Activated T-helper 1 cell treated with anti-CD3 and anti-CD28 coated beads, Interleukin-2, amount 50 U/mL, for 16 hours (primary cell): ENCODE results near the gene PPM1J.

Experiments
- DNase-seq, 2 donors: peaks; one replicate each; pipeline ENCODE4 v3.0.0-alpha.2; 2020; ENCODE audit warnings: low read depth in 1 of 2, low spot score in 1 of 2

The PPM1J gene

GRCh38 chr1:112688781-112689193 is 26.3 kb downstream of the PPM1J start:
- DNase-seq, result no peak

- no peak for DNase-seq
These were observed 27.2 kb downstream of the PPM1J start for GRCh38 chr1:112687785-112688496.

DNA sequence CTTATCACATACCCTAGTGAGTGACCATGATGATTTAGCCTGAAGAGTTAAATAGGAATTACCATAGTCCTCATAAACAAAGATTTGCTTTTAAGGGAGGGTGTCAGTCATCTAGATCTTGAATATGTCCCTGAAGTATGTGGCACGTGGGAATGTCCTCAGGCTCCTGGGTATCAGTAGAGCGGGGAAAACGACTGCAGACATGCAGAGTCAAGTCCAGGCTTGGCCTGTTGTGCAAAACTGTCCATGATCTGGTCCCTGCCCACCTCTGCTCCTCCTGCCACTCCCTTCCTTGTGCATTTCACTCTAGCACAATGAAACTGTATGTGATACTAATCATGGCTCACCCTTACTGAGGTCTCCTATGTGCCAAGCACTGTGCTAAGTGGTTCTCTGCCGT is 27.8 kb downstream of the PPM1J start:
- no peak for DNase-seq

GRCh38 chr1:112686835-112687234 is 28.3 kb downstream of the PPM1J start:
- DNase-seq, result no peak

DNA sequence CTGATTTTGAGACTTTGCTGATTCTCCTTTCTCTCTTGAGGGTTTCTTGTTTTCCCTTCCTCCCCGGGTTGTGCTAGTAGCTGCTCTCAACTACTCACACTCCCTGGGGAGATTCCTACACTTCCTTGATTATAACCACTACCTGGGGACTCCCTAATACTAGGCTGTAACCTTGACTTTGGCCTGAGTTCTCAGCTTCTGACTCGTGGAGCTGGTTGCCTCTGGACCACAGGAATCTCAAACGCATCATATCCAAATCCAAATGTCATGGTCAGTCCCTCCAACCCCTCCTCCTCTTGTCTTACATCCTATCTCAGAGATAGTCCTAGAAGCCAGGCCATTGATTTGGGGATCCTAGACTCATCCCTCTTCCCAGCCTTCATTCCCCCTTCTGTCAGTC is 28.7 kb downstream of the PPM1J start:
- DNase-seq, result no peak

GRCh38 chr1:112685913-112686312 is 29.2 kb downstream of the PPM1J start:
- DNase-seq, result no peak

GRCh38 chr1:112678605-112679004 is 36.5 kb downstream of the PPM1J start:
- DNase-seq, result no peak

GRCh38 chr1:112677501-112677900 is 37.6 kb downstream of the PPM1J start:
- DNase-seq, result no peak

DNA sequence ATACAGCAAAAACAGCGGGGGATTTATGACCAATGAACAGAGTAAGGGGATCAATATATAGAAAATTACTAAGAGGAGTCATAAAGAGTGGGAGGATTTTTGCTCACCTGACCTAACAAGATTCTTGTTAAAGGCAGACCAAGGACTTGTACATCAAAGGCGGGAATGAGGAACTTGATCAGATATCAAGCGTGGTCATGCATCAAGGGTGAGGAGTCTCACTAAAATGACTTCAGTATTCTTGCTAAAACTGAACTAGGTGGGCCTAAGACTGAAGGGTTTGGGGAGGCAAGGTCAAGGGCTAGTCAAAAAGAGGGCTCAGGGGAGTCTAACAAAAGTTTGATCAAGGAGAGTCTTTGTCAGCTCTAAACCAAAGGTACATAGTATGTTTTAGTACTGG is 38.6 kb downstream of the PPM1J start:
- DNase-seq, result no peak

DNA sequence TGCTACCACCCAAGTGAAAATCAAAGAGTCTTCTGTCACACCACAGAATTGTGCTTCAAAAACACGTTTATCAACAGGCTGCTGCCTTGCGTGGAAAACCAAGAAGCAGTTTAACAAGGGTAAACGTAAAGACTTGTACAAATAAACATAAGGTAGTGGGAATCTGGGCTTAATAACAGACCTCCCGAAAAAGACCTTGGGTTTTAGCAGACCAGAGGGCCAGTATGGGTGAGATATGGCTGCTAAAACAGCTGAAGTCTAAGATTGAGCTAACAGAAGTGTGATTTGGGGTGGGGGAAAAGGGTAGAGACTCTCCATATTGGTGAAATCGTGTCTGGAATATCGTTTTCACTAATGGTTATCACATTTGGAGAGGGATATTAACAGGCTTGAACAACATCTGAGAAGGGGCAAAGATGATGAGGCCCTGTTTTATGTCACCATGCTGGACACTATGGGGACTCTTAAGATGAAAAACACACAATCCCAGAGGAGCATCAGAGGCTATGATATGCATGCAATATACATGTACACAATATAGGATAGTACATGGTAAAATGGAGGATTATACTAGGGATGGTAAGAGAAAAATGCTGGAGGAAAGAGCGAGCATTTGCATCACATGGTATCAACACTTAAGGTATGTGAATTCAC is 39.3 kb downstream of the PPM1J start:
- no peak for DNase-seq

DNA sequence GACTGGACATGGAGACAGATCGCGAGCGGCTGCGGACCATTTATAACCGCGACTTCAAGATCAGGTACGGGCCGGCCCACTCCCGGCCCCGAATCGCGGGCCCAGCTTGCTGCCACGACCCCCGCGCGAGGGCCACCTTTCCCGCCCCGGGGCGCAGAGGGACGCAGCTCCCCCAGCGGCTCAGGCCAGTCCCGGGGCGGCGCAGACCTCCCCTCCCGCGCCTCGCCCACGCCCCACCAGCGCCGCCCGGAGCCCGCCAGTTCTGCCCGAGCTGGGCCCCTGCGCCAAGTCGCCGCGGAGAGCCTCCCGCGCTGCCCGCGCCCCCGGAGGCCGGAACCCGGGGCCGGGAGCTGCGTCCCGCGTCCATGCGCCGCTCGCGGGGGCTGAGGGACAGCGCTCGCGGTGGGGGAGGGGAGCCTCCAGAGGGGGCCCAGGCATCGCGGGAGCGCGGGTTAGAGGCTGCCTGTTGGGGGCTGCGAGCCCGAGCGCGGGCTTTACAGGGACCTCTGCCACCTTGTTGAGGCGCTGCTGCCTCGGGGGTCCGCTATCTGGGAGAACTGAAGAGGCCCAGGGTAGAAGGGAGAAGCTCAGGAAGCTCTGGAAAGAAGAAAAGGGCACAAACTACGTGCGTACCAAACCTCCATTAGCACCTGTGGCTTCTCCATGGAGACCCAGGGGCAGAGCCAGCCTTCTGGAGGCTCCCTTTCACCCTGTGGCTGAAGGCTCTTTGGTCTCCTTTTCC is 40.0 kb downstream of the PPM1J start:
- peak; percentile 11 to 17 for DNase-seq

GRCh38 chr1:112674440-112674985 is 40.6 kb downstream of the PPM1J start, which contains the start of gene MOV10:
TSS of gene MOV10 (plus strand) at chr1:112674659. CDS start at chr1:112674913, 254 bp downstream.
- DNase-seq, result peak; percentile 15 to 27

- DNase-seq, result no peak
These were observed 41.3 kb downstream of the PPM1J start for GRCh38 chr1:112673592-112674439.

DNA sequence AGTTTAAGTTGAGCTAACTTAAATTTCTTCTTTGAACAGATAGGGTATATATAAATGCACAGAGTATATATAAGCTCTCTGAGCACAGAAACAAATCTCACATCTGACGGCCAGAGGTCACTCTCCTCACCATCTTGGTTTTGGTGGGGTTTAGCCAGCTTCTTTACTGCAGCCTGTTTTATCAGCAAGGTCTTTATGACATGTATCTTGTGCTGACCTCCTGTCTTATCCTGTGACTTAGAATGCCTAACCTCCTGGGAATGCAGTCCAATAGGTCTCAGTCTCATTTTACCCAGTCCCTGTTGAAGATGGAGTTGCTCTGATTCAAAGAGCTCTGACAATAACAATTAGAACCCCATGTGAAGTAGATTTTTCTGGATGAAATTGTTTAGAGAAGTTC is 42.3 kb downstream of the PPM1J start:
- DNase-seq, result no peak

DNA sequence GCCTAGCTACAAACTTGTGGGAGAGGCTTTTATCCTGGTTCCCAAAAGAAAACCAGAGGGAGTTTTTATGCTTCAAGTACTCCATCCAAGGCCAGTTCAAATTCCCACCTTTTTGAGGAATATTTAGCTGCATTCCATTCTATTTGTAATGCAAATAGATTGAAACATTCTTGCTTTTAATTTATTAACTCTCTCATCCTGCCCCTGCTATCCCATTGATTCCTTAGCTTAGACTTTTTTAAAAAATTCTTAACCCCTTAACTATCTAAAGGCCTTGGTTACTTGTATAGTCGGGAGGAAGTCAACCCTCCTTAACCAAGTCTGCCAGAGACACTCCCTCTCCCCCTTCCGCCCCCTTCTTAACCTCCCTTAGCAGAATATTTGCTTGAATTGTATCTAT is 43.1 kb downstream of the PPM1J start:
- no peak for DNase-seq

DNA sequence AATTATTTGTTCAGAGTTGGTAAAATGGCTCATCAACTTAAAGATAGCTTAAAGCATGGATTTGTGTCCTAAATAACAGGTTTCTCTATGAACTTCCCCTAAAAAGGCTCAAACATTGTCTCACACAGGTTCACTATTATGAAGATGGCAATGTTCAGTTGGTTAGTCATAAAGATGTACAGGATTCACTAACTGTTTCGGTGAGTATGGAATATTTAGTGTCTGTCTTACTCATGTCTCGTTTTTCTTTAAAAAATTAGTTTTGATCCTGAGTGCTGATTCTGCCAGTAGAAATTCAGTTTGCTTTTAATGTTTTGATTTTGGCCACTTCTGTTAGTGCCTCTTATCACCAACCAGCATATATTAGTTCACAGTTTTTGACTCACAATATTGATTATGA is 48.2 kb downstream of the PPM1J start:
- no peak for DNase-seq

GRCh38 chr1:112665857-112666256 is 49.3 kb downstream of the PPM1J start:
- DNase-seq, result no peak
